Mesendoderm (in vitro differentiated cells): Measurements from ENCODE around the gene ROBO1.
A peak's percentile ranks its signal among the peaks of the same experiment; 100 is the strongest.

Source experiments
- DNase-seq: peaks from one replicate; pipeline ENCODE4 v3.0.0; 2013
- H2AK5ac ChIP-seq: 2 replicates; pipeline ENCODE4 v1.6.1; 2013; ENCODE audit warnings: low read length, inconsistent platforms
- H2BK120ac ChIP-seq: 2 replicates; pipeline ENCODE4 v1.6.1; 2013; ENCODE audit warnings: low read depth, mild to moderate bottlenecking, low read length, moderate library complexity, mixed read lengths
- H2BK15ac ChIP-seq: replicated peaks from 2 replicates; pipeline ENCODE4 v1.6.1; 2013; ENCODE audit warnings: low read depth, mild to moderate bottlenecking, moderate library complexity
- H2BK5ac ChIP-seq: 2 replicates; pipeline ENCODE4 v1.6.1; 2013; ENCODE audit warnings: low read length, inconsistent platforms
- H3K18ac ChIP-seq: 2 replicates; pipeline ENCODE4 v1.6.1; 2013; ENCODE audit warnings: mild to moderate bottlenecking, low read length, mixed read lengths
- H3K23ac ChIP-seq: one replicate; pipeline ENCODE4 v1.6.1; 2013; ENCODE audit warnings: low read length
- H3K27ac ChIP-seq: 2 replicates; pipeline ENCODE4 v1.5.1; 2013; ENCODE audit warnings: low read depth, mild to moderate bottlenecking, inconsistent platforms, low read length, moderate library complexity
- H3K27me3 ChIP-seq: 2 replicates; pipeline ENCODE4 v1.6.1; 2013; ENCODE audit warnings: low read length, control low read depth, mild to moderate bottlenecking, inconsistent platforms; ENCODE audit not compliant: insufficient read depth, poor library complexity
- H3K36me3 ChIP-seq: 2 replicates; pipeline ENCODE4 v1.6.1; 2013; ENCODE audit warnings: low read length, inconsistent platforms; ENCODE audit not compliant: control insufficient read depth, insufficient read depth
- H3K4ac ChIP-seq: one replicate; pipeline ENCODE4 v1.6.1; 2013; ENCODE audit warnings: low read depth, mild to moderate bottlenecking, low read length, moderate library complexity
- H3K4me1 ChIP-seq: 2 replicates; pipeline ENCODE4 v1.6.1; 2013; ENCODE audit warnings: low read depth, low read length, inconsistent platforms; ENCODE audit not compliant: control insufficient read depth
- H3K4me2 ChIP-seq: 2 replicates; pipeline ENCODE4 v1.6.1; 2013; ENCODE audit warnings: low read length
- H3K4me3 ChIP-seq: 2 replicates; pipeline ENCODE4 v1.5.1; 2013; ENCODE audit warnings: mild to moderate bottlenecking, low read length
- H3K56ac ChIP-seq: one replicate; pipeline ENCODE4 v1.6.1; 2013; ENCODE audit warnings: low read length
- H3K79me1 ChIP-seq: 2 replicates; pipeline ENCODE4 v1.6.1; 2013; ENCODE audit warnings: low read length, inconsistent platforms
- H3K79me2 ChIP-seq: 2 replicates; pipeline ENCODE4 v1.6.1; 2013; ENCODE audit warnings: mild to moderate bottlenecking, low read length; ENCODE audit not compliant: control insufficient read depth, insufficient read depth
- H3K9ac ChIP-seq: 2 replicates; pipeline ENCODE4 v1.6.1; 2013; ENCODE audit warnings: low read length, inconsistent platforms
- H4K5ac ChIP-seq: one replicate; pipeline ENCODE4 v1.6.1; 2013; ENCODE audit warnings: low read length
- H4K8ac ChIP-seq: one replicate; pipeline ENCODE4 v1.6.1; 2013; ENCODE audit warnings: low read depth, mild to moderate bottlenecking, control low read depth, low read length, moderate library complexity
- WGBS: extraction: QIAGEN DNeasy Blood & Tissue Kit; methylation state at CpG from one replicate; pipeline ENCODE4 v1.1.7; 2013; ENCODE audit warnings: low lambda C conversion rate, missing lambda C conversion rate; ENCODE audit not compliant: insufficient coverage; ENCODE audit errors: extremely low coverage; 5-methylcytosine and 5-hydroxymethylcytosine counted together

Gene ROBO1

GRCh38 chr3:79140708-79141107 is 627.1 kb downstream of the ROBO1 start:
- no peaks in the 10 kb centered on the region for H3K4me1 ChIP-seq
- no peaks in the 10 kb centered on the region for H3K79me2 ChIP-seq
- no peak overlapping the region for H2BK15ac ChIP-seq
- H3K4ac ChIP-seq, result no peak overlapping the region
- no peaks in the 10 kb centered on the region for H3K79me1 ChIP-seq
- H3K4me2 ChIP-seq, result no peak overlapping the region
- H3K18ac ChIP-seq, result no peak overlapping the region
- no peak overlapping the region for H3K56ac ChIP-seq
- no peak overlapping the region for H2AK5ac ChIP-seq
- no peak overlapping the region for H4K8ac ChIP-seq
- H4K5ac ChIP-seq, result no peak overlapping the region
- no peak overlapping the region for H3K4me3 ChIP-seq
- no peaks in the 10 kb centered on the region for H3K27me3 ChIP-seq
- DNase-seq, result peak; percentile 3
- no peak overlapping the region for H2BK5ac ChIP-seq
- H3K23ac ChIP-seq, result no peak overlapping the region
- no peak overlapping the region for H3K27ac ChIP-seq
- no peak overlapping the region for H2BK120ac ChIP-seq
- no CpG with 5 or more reads among the region's 3 CpGs for WGBS
- H3K36me3 ChIP-seq, result no peaks in the 10 kb centered on the region
- no peak overlapping the region for H3K9ac ChIP-seq

GRCh38 chr3:79139395-79140068 is 628.3 kb downstream of the ROBO1 start:
- no peak overlapping the region for H3K27ac ChIP-seq
- H4K8ac ChIP-seq, result no peak overlapping the region
- H2AK5ac ChIP-seq, result no peak overlapping the region
- H2BK15ac ChIP-seq, result no peak overlapping the region
- no peak overlapping the region for H3K23ac ChIP-seq
- no peak for DNase-seq
- H3K4ac ChIP-seq, result no peak overlapping the region
- no CpG with 5 or more reads among the region's 7 CpGs for WGBS
- no peak overlapping the region for H4K5ac ChIP-seq
- no peaks in the 10 kb centered on the region for H3K79me1 ChIP-seq
- H2BK120ac ChIP-seq, result no peak overlapping the region
- H3K4me1 ChIP-seq, result no peaks in the 10 kb centered on the region
- no peak overlapping the region for H3K4me2 ChIP-seq
- H3K18ac ChIP-seq, result no peak overlapping the region
- H3K36me3 ChIP-seq, result no peaks in the 10 kb centered on the region
- no peak overlapping the region for H3K56ac ChIP-seq
- no peaks in the 10 kb centered on the region for H3K27me3 ChIP-seq
- no peak overlapping the region for H3K9ac ChIP-seq
- no peaks in the 10 kb centered on the region for H3K79me2 ChIP-seq
- no peak overlapping the region for H3K4me3 ChIP-seq
- H2BK5ac ChIP-seq, result no peak overlapping the region

- Histone ChIP-seq H3K4me2 (no peak overlapping the region), H3K27ac (no peak overlapping the region), H3K36me3 (no peaks in the 10 kb centered on the region), H3K79me2 (no peaks in the 10 kb centered on the region), H3K18ac (no peak overlapping the region), H3K9ac (no peak overlapping the region), H4K5ac (no peak overlapping the region), H2AK5ac (no peak overlapping the region), H3K4ac (no peak overlapping the region), H3K4me3 (no peak overlapping the region), H2BK5ac (no peak overlapping the region), H3K23ac (no peak overlapping the region), H2BK15ac (no peak overlapping the region), H3K56ac (no peak overlapping the region), H3K27me3 (no peaks in the 10 kb centered on the region), H3K79me1 (no peaks in the 10 kb centered on the region), H3K4me1 (no peaks in the 10 kb centered on the region), H2BK120ac (no peak overlapping the region), H4K8ac (no peak overlapping the region)
- no peak for DNase-seq
- WGBS, result 100% methylated on average over 1 of the region's 16 CpGs
Measured at GRCh38 chr3:79125313-79125984, 642.3 kb downstream of the ROBO1 start.

GRCh38 chr3:79115458-79115857 is 652.3 kb downstream of the ROBO1 start:
- WGBS, result no CpG with 5 or more reads among the region's 4 CpGs
- DNase-seq, result no peak

GRCh38 chr3:79113876-79114275 is 653.9 kb downstream of the ROBO1 start:
- H3K36me3 ChIP-seq, result no peaks in the 10 kb centered on the region

More at GRCh38 chr3:79115458-79115857, 652.3 kb downstream of the ROBO1 start:
- no peak overlapping the region for H3K9ac ChIP-seq
- no peak overlapping the region for H3K23ac ChIP-seq
- H3K4me3 ChIP-seq, result no peak overlapping the region
- no peak overlapping the region for H3K18ac ChIP-seq
- H3K27me3 ChIP-seq, result no peaks in the 10 kb centered on the region
- H2AK5ac ChIP-seq, result no peak overlapping the region
- no peak overlapping the region for H3K4me2 ChIP-seq
- no peak overlapping the region for H3K56ac ChIP-seq
- no peak overlapping the region for H3K27ac ChIP-seq
- H4K5ac ChIP-seq, result no peak overlapping the region
- H3K4me1 ChIP-seq, result no peaks in the 10 kb centered on the region
- no peak overlapping the region for H2BK120ac ChIP-seq
- H4K8ac ChIP-seq, result no peak overlapping the region
- no peak overlapping the region for H2BK15ac ChIP-seq
- H3K79me1 ChIP-seq, result no peaks in the 10 kb centered on the region
- no peaks in the 10 kb centered on the region for H3K79me2 ChIP-seq
- no peak overlapping the region for H3K4ac ChIP-seq
- no peak overlapping the region for H2BK5ac ChIP-seq
- no peaks in the 10 kb centered on the region for H3K36me3 ChIP-seq

More at GRCh38 chr3:79113876-79114275, 653.9 kb downstream of the ROBO1 start:
- Histone ChIP-seq H3K79me2 (no peaks in the 10 kb centered on the region), H2BK15ac (no peak overlapping the region), H3K56ac (no peak overlapping the region), H3K4me2 (no peak overlapping the region), H3K27ac (no peak overlapping the region), H4K5ac (no peak overlapping the region), H3K4ac (no peak overlapping the region), H4K8ac (no peak overlapping the region), H3K18ac (no peak overlapping the region), H3K23ac (no peak overlapping the region), H2AK5ac (no peak overlapping the region), H3K4me3 (no peak overlapping the region), H3K27me3 (no peaks in the 10 kb centered on the region), H3K4me1 (no peaks in the 10 kb centered on the region), H3K79me1 (no peaks in the 10 kb centered on the region), H2BK120ac (no peak overlapping the region), H2BK5ac (no peak overlapping the region), H3K9ac (no peak overlapping the region)
- no peak for DNase-seq
- no CpG with 5 or more reads among the region's 3 CpGs for WGBS
